ENCODE data around the gene ECM1.

- TF ChIP-seq CTCF (optimal IDR thresholded peaks at IDR 0.05 in 1 of 3, IDR thresholded peaks at IDR 0.05 in 1 of 3, conservative IDR thresholded peaks at IDR 0.05 in 1 of 3; ENCODE audit: extremely low read depth in 1 of 3, insufficient read depth in 2 of 3, low read length in 3 of 3) (no peak), EZH2 (IDR thresholded peaks at IDR 0.05; ENCODE audit: low read length) (no peak)
Measured at GRCh38 chr1:150561974-150562445, 54.1 kb downstream of the ECM1 start.

All from keratinocyte (primary cell).